ENCODE results near the gene OR51M1.

DNA sequence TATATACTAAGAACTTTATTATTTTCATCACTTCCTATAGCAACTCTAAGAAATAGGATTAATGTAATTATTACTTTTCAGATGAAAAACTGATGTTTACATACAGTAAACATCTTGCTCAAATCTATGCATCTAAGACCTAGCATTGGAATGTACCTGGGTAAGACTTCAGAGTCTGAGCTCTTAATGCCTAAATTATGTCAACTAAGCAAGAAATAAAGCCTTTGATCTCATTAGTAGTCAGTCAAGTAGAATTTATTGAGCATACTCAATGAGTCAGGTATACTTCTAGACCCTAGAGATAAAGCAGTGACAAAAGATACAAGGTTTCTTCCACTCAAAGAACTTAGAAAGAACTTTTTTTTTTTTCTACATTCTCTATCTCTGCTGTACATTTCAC lies 21.6 kb downstream of the OR51M1 start:
- TF ChIP-seq, protein P1, sequence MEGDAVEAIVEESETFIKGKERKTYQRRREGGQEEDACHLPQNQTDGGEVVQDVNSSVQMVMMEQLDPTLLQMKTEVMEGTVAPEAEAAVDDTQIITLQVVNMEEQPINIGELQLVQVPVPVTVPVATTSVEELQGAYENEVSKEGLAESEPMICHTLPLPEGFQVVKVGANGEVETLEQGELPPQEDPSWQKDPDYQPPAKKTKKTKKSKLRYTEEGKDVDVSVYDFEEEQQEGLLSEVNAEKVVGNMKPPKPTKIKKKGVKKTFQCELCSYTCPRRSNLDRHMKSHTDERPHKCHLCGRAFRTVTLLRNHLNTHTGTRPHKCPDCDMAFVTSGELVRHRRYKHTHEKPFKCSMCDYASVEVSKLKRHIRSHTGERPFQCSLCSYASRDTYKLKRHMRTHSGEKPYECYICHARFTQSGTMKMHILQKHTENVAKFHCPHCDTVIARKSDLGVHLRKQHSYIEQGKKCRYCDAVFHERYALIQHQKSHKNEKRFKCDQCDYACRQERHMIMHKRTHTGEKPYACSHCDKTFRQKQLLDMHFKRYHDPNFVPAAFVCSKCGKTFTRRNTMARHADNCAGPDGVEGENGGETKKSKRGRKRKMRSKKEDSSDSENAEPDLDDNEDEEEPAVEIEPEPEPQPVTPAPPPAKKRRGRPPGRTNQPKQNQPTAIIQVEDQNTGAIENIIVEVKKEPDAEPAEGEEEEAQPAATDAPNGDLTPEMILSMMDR (conservative IDR thresholded peaks at IDR 0.05; ENCODE audit: low read length): no peak
- TF ChIP-seq EZH2phosphoT487 (IDR thresholded peaks at IDR 0.05; ENCODE audit: borderline replicate concordance, low read depth, low read length): no peak

Measured in OCI-LY7 (cell line).